GM19099 (cell line): Measurements from ENCODE around the gene AGTPBP1.

Source experiments
- POLR2A ChIP-seq: IDR thresholded peaks from 3 replicates; pipeline ENCODE4 v1.6.1; 2011; ENCODE audit warnings: low read depth; ENCODE audit not compliant: insufficient read length; ENCODE audit errors: extremely low read depth

AGTPBP1 gene, protein sequence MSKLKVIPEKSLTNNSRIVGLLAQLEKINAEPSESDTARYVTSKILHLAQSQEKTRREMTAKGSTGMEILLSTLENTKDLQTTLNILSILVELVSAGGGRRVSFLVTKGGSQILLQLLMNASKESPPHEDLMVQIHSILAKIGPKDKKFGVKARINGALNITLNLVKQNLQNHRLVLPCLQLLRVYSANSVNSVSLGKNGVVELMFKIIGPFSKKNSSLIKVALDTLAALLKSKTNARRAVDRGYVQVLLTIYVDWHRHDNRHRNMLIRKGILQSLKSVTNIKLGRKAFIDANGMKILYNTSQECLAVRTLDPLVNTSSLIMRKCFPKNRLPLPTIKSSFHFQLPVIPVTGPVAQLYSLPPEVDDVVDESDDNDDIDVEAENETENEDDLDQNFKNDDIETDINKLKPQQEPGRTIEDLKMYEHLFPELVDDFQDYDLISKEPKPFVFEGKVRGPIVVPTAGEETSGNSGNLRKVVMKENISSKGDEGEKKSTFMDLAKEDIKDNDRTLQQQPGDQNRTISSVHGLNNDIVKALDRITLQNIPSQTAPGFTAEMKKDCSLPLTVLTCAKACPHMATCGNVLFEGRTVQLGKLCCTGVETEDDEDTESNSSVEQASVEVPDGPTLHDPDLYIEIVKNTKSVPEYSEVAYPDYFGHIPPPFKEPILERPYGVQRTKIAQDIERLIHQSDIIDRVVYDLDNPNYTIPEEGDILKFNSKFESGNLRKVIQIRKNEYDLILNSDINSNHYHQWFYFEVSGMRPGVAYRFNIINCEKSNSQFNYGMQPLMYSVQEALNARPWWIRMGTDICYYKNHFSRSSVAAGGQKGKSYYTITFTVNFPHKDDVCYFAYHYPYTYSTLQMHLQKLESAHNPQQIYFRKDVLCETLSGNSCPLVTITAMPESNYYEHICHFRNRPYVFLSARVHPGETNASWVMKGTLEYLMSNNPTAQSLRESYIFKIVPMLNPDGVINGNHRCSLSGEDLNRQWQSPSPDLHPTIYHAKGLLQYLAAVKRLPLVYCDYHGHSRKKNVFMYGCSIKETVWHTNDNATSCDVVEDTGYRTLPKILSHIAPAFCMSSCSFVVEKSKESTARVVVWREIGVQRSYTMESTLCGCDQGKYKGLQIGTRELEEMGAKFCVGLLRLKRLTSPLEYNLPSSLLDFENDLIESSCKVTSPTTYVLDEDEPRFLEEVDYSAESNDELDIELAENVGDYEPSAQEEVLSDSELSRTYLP

DNA sequence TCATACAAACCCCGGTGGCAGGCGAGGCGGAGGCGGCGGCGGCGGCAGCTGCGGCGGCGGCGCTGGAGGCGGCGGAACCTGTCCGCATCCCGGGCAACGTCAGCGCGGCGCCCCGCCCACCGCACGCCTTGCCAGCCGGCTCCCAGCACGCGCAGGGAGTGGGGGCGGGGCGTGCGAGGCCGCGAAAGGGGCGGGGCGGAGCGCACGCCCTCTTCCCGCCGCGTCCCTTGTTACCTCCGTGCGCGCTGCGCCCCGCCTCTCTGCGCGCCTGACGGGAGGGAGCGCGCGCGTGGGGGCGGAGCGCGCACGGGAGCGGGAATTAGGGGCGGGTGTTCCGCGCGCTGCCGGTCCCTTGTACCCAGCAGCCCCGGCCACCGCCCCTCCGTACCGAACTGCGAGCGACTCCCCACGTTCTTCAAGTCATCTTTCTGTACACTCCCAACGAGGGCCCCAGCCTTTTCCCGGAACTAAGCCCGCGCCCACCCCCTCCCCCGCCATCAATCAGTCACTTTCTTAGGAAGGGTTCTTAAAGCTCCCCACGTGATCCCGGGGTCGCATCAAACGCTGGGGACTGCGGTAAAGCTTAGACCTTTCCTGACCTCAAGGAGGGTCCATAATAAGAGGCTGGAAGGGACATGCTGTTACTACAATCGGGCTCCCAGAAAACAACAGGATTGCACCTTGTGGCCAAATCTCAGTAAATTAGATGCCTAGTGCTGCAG is at the start of gene AGTPBP1:
AGTPBP1 (minus strand) TSS at position 80 of the 722 bp plus-strand sequence. CDS start 29,421 bp downstream, outside the sequence.
- TF ChIP-seq POLR2A = peak; percentile 61

DNA sequence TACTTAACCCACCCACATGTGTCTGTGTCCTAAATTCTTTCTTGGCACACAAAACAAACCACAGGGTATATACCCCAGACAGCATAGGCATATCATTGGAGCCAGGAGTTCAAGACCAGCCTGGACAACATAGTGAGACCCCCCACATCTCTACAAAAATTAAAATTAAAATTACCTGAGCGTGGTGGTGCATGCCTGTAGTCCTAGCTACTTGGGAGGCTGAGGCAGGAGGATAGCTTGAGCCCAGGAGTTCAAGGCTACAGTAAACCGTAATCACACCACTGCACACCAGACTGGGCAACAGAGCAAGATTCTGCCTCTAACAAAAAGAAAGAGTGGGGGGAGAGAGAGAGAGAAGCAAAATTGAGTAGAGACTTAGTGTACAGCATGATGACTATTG is 4.6 kb upstream of the AGTPBP1 start:
- TF ChIP-seq POLR2A = no peak

DNA sequence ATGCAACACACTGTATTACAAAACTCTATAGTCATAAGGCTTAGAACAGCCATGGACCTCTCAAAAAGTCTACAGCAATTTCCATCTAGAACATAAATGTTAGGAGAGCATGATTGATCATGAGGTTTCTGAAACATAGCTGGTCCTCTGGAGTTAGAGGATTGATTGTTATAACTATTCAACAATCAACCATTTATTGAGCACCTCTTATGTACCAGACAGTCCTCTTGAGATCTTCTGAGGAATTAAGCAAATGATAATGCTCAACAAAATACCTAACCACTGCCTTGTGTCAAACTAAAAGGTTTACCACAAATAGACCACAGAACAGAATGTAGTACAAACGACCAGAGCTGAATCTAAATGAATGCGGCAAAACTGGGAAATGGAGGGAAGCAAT is 3.4 kb upstream of the AGTPBP1 start:
- TF ChIP-seq POLR2A = no peak

DNA sequence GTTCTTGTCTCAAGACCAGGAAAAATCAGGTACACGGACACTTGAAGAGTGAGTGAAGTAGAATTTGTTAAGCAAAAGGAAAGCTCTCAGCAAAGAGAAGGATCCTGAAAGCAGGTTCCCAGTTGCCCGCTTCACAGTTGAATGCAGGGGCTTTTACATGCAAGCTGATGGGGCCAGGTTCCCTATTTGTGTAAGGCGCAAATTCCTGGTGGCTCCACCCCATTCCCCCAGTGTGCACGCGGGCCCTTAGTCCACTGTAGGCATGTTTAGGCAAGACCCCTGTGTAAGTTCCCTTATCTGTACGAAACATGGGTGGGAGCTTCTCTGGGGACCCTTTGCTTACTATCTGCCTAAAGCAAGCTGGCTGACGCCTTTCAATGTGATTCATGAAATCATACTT is 2.7 kb upstream of the AGTPBP1 start:
- TF ChIP-seq POLR2A = no peak

DNA sequence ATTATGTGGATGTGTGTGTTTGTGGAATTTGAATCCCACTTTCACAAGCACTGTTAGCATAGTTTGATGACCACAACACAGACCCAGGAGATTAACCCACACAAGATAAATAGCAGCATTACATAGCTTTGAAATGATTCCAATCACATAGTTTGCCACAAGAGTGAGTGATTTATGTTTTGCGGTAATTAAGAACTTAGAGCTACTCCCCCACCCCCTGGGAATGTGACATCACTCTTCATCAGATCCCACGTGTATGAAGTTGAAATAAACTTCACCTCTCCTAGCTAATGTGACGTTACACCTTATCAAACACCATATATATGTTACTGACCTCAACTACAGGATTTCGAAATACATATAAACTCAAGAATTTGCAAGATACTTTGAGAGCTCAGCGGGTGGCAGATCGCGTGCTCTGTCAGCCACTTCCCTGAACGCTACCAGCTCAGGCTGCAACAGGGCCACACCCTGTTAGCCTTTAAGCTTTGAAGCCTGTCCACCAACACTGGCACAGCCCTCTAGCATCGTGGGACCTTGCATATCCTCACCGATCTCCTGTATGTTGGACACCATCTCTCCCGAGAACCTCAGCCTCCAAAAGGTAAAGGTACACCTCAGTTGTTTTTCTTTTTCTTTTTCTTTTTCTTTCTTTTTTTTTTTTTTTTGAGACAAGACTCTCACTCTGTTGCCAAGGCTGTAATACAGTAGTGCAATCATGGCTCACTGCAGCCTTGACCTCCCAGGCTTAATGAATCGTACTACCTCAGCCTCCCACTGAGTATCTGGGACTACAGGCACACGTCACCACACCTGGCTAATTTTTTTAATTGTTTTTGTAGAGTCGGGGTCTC is 1.7 kb upstream of the AGTPBP1 start:
- TF ChIP-seq POLR2A = no peak

GRCh38 chr9:85742597-85742936 is 813 bp upstream of the AGTPBP1 start:
- no peak for TF ChIP-seq POLR2A

DNA sequence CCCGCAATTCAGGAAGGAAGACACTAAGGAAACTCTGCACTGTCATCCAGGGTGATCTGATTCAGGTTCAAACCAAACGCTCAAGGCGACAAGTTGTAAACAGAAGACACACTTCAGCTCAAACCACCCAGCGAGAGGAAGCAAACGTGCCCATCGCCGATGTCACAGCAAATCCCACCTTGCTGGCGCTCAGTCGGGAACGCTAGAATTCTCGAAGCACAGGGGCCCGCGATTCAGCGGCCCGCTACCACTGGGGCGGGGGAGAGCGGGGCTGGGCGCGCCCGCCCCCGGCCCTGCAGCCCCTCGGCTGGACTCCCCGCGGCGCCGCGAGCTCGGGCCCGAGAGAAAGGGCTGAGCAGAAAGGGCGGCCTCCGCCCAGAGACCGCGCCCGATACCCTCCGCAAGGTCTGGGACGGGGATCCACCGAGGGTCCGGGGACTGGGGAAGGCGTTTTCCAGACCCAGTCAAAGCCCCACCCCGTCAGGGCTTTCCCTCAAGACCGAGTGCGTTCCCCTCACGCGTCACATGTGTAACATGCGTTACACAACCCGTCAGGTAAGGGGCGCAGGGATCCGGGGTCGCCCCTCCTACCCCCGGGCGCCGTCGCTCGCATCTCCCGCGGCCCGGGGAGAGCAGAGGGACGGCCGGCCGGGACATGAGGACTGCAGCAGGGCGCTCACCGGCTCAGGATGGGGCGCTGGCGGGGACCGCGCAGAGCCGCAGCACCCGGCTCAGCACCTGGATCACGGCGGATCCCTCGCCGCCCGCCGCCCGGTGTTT is 469 bp downstream of the AGTPBP1 start:
- TF ChIP-seq POLR2A = no peak

GRCh38 chr9:85740787-85741094 is 1.0 kb downstream of the AGTPBP1 start:
- TF ChIP-seq POLR2A = no peak

- no peak for TF ChIP-seq POLR2A
Observed at GRCh38 chr9:85738509-85738908, 3.2 kb downstream of the AGTPBP1 start.

DNA sequence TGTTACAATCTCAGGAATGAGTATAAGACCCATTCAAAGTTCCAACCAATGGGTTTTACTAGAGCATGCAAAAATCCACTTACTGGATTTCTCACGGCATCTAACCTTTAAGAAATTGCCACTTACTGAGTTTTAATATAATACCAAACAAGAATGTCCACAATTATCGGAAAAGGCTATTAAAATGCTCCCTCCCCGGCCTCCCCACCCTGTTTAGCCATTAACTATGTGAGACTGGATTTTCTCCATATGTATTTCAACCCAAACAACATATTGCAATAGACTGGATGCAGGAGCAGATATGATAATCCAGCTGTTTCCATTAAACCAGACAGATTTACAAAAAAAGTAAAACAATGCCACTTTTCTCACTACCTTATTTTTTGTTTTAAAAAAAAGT is 4.1 kb downstream of the AGTPBP1 start:
- TF ChIP-seq POLR2A = no peak

DNA sequence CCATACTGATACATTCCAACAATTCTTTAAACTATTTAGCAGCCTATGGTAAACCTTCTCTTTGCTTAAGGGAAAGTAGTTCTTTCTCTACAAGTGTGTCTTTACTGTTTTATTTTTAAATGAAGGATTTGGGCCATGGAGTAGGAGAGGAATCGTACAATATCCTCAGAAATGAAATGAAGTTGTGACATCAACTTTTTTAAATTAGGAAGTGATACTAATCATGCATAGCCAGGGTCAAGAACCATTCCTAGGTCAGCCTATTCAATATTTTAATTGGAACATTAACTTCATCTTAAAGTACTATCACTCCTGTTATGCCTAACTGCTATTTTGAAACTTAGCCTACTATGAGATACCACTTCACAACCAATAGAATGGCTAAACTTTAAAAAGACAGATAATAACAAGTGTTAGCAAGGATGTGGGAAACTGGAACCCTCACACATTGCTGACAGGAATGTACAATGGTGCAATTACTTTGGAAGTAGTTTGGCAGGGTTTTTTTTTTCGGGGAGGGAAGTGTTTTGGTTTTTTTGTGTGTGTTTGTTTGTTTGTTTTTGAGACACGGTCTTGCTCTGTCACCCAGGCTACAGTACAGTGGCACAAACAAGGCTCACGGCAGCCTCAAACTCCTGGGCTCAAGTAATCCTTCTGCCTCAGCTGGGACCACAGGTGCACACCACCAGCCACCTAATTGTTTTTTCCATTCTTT is 10.7 kb downstream of the AGTPBP1 start:
- no peak for TF ChIP-seq POLR2A

GRCh38 chr9:85729882-85730281 is 11.9 kb downstream of the AGTPBP1 start:
- TF ChIP-seq POLR2A = no peak

DNA sequence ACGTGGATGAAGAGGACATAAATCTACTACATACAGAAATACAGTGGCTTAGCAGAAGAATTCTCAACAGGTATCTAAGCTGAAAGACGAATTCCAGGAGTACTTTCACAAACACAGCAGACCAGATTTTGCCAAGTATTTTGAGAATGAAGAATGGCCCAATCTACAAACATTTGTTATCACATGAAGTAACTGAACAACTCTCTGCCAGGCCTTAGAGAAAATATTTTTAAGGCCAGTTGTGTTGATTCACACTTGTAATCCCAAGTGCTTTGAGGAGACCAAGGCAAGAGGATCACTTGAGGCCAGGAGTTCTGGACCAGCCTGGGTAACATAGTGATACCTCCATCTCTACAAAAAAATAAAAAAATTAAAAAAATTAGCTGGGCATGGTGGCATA is 14.3 kb downstream of the AGTPBP1 start:
- no peak for TF ChIP-seq POLR2A
